Stimulated activated naive CD8-positive, alpha-beta T cell treated with anti-CD3 and anti-CD28 coated beads, Interleukin-15, amount 100 ng/mL, for 72 hours (primary cell): ENCODE measurements around the gene WSCD2.

Experiments used
- ATAC-seq: fragments of 150-1000 bp; cut with Tn5 transposase; 2 replicates; pipeline ENCODE4 v1.10.0; 2021; ENCODE audit warnings: mild to moderate bottlenecking, moderate library complexity
- DNase-seq, 2 donors: peaks; one replicate each; pipeline ENCODE4 v3.0.0; 2021 to 2022
- H3K27ac Mint-ChIP-seq, 2 donors: one replicate each; pipeline ENCODE4 v1.8.0; 2022; ENCODE audit warnings: mild to moderate bottlenecking in 2 of 2, mixed read lengths in 2 of 2, moderate library complexity in 2 of 2
- H3K27me3 Mint-ChIP-seq: one replicate; pipeline ENCODE4 v1.8.0; 2022; ENCODE audit warnings: mixed read lengths
- H3K4me1 Mint-ChIP-seq: one replicate; pipeline ENCODE4 v1.8.0; 2022; ENCODE audit warnings: mild to moderate bottlenecking, mixed read lengths
- H3K4me3 Mint-ChIP-seq, 2 donors: one replicate each; pipeline ENCODE4 v1.8.0; 2022; ENCODE audit warnings: mild to moderate bottlenecking in 2 of 2, mixed read lengths in 2 of 2, moderate library complexity in 1 of 2
- H3K9me3 Mint-ChIP-seq, 2 donors: one replicate each; pipeline ENCODE4 v1.8.0; 2022; ENCODE audit warnings: mixed read lengths in 2 of 2

Gene WSCD2

DNA sequence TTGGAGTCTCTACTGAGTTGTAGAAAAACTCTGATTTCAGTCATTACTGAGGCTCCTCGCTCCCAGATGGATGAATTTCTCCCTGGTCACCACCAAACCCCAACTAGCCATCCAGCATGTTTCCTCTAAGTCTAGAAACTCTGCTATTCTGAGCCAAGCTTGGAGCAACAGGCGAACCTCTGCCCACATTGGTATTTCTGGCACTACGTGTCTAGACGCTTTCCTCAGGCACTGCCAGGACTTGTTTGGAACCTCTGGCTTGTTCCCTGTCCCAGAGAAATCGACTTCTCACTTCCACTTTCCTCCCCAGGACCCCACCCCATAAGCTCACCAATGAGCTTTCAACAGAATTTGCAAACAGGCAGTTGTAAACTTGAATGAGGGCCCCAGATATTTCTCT, 27.6 kb downstream of the WSCD2 start:
- ATAC-seq (no peak), DNase-seq (no peak)
- Mint-ChIP-seq H3K4me1 (no peaks in the 10 kb centered on the region), H3K9me3 (peaks cover 0 to 7% of the 10 kb centered on the region in 2 donors), H3K27ac (no peak overlapping the region), H3K4me3 (no peak overlapping the region), H3K27me3 (peaks cover 5% of the 10 kb centered on the region)

DNA sequence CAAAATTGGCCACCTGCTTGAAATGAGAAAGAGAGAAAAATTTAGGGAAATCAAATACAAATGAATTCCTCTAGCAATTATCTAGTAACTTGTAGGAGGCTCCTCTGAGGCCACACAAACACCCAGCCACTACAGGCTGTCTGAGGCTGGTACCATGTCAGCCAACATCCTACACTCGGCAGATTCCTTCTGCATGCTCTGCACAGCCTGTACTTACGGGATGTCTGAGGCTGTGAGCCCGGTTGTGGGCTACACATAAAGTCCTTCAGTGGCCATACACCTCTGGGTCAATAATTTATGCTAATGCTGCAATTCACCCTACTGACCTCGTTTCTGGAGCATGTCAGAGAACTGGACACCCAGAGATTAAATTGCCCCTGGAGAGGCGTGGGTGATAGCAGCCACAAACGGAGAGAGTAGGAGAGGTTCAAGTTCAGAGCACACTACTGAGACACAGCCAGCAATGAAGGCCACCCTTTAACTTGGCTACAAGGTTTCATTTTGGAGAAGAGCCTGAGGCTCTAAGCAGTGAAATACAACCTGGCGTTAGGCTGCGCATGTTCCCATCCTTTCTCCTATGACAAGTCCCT, 28.9 kb downstream of the WSCD2 start:
- H3K27ac Mint-ChIP-seq = no peak overlapping the region
- peaks cover 0 to 7% of the 10 kb centered on the region in 2 donors for H3K9me3 Mint-ChIP-seq
- H3K4me1 Mint-ChIP-seq = no peaks in the 10 kb centered on the region
- no peaks in the 10 kb centered on the region for H3K27me3 Mint-ChIP-seq
- no peak for DNase-seq
- ATAC-seq = no peak
- no peak overlapping the region for H3K4me3 Mint-ChIP-seq

DNA sequence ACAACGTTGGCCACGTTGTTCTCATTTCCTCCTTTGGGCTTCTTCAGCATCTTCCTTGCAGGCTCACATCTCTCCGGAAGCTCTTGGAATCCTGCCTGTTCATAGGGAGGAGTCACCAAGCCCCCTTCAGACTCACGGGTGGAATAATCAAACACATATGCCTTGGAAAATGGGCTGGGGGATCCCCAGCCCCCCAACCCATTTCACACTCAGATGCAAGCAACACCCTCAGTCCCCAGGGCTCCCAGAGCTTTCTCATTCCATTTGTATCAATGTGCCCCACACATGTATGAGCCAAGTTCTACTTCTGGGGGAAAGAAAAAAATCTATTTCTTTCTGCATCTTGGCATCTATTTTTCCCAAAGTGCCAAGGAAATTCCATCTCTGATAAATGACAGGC, 33.1 kb downstream of the WSCD2 start:
- Mint-ChIP-seq H3K27me3 (peaks cover 8% of the 10 kb centered on the region), H3K27ac (no peak overlapping the region), H3K4me3 (no peak overlapping the region), H3K9me3 (no peaks in the 10 kb centered on the region), H3K4me1 (no peaks in the 10 kb centered on the region)
- ATAC-seq (no peak), DNase-seq (no peak)

GRCh38 chr12:108166505-108166904, 37.4 kb downstream of the WSCD2 start:
- ATAC-seq = no peak
- peaks cover 34% of the 10 kb centered on the region for H3K27me3 Mint-ChIP-seq
- H3K27ac Mint-ChIP-seq = peak overlapping the region in 1 of 2 donors; percentile 66
- no peak overlapping the region for H3K4me3 Mint-ChIP-seq
- DNase-seq = no peak
- no peaks in the 10 kb centered on the region for H3K4me1 Mint-ChIP-seq
- no peaks in the 10 kb centered on the region for H3K9me3 Mint-ChIP-seq

DNA sequence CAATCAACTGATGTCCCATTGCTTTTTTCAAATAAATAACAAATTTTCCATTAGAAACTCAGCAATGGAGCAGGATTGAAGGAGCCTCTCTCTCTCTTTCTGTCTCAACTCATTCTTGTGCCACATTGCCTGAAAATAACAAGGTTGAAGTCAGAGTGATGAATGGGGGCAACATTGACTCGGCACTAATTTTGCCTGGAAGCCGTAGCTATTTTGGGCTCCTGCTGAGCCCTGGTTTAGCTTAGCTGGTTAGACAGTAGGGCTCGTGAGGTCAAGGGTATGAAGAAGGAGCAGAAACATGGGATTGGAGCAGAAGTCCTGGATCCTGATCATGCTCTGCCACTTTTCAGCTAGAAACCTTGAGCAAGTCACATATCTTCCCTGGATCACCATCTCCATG, 38.9 kb downstream of the WSCD2 start:
- no peaks in the 10 kb centered on the region for H3K4me1 Mint-ChIP-seq
- H3K27ac Mint-ChIP-seq = no peak overlapping the region
- H3K4me3 Mint-ChIP-seq = no peak overlapping the region
- no peaks in the 10 kb centered on the region for H3K9me3 Mint-ChIP-seq
- ATAC-seq (no peak), DNase-seq (no peak)
- H3K27me3 Mint-ChIP-seq = peaks cover 34% of the 10 kb centered on the region

DNA sequence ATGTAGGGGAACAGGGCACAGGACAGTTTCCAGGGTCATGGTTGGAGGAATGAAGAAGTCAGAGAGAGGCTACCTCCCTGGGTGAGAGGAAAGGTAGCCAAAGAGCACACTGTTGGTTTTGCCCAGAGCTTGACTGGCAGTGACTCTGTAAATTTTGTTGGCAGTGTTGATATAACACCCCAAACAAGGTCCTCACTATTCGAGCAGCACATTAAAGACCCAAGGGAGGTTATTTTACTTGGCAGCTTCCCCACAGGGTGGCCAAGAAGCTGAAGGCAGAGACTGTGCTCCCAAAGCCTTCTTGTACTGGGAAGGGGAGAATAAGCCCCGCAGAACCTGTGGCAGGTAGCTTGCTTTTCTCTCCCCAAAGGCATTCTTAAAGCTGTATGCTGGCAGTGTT, 40.6 kb downstream of the WSCD2 start:
- Mint-ChIP-seq H3K27ac (no peak overlapping the region), H3K4me3 (no peak overlapping the region), H3K27me3 (peaks cover 34% of the 10 kb centered on the region), H3K4me1 (no peaks in the 10 kb centered on the region), H3K9me3 (no peaks in the 10 kb centered on the region)
- DNase-seq (no peak), ATAC-seq (no peak)

GRCh38 chr12:108170164-108170563, 41.1 kb downstream of the WSCD2 start:
- H3K9me3 Mint-ChIP-seq = no peaks in the 10 kb centered on the region
- no peak overlapping the region for H3K4me3 Mint-ChIP-seq
- DNase-seq (no peak), ATAC-seq (no peak)
- no peak overlapping the region for H3K27ac Mint-ChIP-seq
- H3K27me3 Mint-ChIP-seq = peaks cover 34% of the 10 kb centered on the region
- no peaks in the 10 kb centered on the region for H3K4me1 Mint-ChIP-seq

GRCh38 chr12:108172033-108172432, 42.9 kb downstream of the WSCD2 start:
- Mint-ChIP-seq H3K27ac (peak overlapping the region in 1 of 2 donors; percentile 49), H3K9me3 (peaks cover 0 to 4% of the 10 kb centered on the region in 2 donors), H3K4me3 (no peak overlapping the region), H3K4me1 (no peaks in the 10 kb centered on the region), H3K27me3 (peaks cover 26% of the 10 kb centered on the region)
- DNase-seq (no peak), ATAC-seq (no peak)

DNA sequence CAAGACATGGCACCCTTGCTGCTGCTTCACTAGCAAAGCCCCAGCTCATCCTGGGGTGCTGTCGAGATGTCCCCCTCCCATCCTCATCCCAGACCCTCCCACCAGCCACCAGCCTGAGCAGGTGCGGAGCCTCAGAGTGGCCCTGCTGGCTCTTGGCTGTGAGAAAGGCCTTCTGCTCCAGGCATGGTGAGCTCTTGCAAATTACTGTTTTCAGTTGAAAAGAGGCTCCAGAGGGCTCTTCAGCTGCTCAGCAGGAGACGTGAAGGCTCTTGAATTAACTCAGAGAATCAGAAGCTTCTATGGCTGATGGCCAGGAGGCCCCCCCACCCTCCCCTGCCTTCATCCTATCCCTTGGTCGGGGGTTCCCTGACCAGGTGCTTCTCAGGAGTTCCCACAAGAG, 44.1 kb downstream of the WSCD2 start:
- no peak overlapping the region for H3K4me3 Mint-ChIP-seq
- ATAC-seq (no peak), DNase-seq (no peak)
- H3K9me3 Mint-ChIP-seq = peaks cover 0 to 4% of the 10 kb centered on the region in 2 donors
- no peaks in the 10 kb centered on the region for H3K4me1 Mint-ChIP-seq
- H3K27me3 Mint-ChIP-seq = peaks cover 17% of the 10 kb centered on the region
- H3K27ac Mint-ChIP-seq = peak overlapping the region in 1 of 2 donors; percentile 6

- no peak for DNase-seq
- Mint-ChIP-seq H3K4me3 (no peak overlapping the region), H3K27ac (no peak overlapping the region), H3K27me3 (peaks cover 10% of the 10 kb centered on the region), H3K4me1 (no peaks in the 10 kb centered on the region), H3K9me3 (peaks cover 0 to 4% of the 10 kb centered on the region in 2 donors)
- no peak for ATAC-seq
These were observed 44.8 kb downstream of the WSCD2 start for GRCh38 chr12:108173892-108174291.

DNA sequence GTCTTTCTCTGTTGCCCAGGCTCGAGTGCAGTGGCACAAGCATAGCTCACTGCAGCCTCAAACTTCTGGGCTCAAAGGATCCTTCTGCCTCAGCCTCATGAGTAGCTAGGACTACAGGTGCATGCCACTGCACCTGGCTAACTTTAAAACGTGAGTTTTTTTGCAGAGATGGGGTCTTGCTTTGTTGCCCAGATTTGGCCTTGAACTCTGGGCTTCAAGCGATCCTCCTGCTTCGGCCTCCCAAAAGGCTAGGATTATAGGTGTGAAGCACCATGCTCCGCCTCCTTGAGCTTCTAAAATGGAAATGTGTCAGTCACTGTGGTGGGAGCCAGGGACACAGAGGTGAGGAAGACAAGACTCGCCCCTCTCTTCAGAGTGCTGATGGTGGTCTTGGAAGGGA, 45.6 kb downstream of the WSCD2 start:
- H3K4me1 Mint-ChIP-seq = no peaks in the 10 kb centered on the region
- H3K4me3 Mint-ChIP-seq = no peak overlapping the region
- no peak overlapping the region for H3K27ac Mint-ChIP-seq
- DNase-seq = no peak
- peaks cover 0 to 4% of the 10 kb centered on the region in 2 donors for H3K9me3 Mint-ChIP-seq
- peaks cover 3% of the 10 kb centered on the region for H3K27me3 Mint-ChIP-seq
- no peak for ATAC-seq

DNA sequence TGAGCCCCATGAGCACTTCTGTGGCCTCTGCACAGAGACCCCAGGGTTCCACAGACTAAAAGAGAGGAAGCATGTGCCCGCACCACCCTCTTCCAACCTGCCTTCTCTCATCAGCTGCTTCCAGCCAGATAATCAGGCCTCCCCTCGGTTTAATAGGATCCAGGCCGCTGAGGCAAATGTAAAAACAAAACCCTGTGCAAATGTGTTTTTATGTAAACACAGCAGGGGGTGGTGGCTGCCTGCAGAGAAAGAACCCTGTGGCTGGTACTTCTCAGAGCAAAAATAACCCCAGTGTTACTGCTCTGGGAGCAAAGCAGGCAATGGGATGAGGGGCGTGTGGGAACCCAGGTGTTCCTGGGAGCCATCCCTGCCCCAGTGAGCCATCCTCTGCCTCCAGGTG, 46.2 kb downstream of the WSCD2 start:
- peaks cover 0 to 4% of the 10 kb centered on the region in 2 donors for H3K9me3 Mint-ChIP-seq
- no peaks in the 10 kb centered on the region for H3K27me3 Mint-ChIP-seq
- ATAC-seq (no peak), DNase-seq (no peak)
- no peak overlapping the region for H3K27ac Mint-ChIP-seq
- H3K4me3 Mint-ChIP-seq = no peak overlapping the region
- no peaks in the 10 kb centered on the region for H3K4me1 Mint-ChIP-seq

GRCh38 chr12:108176292-108176691, 47.2 kb downstream of the WSCD2 start:
- Mint-ChIP-seq H3K27ac (no peak overlapping the region), H3K27me3 (no peaks in the 10 kb centered on the region), H3K4me3 (no peak overlapping the region), H3K4me1 (no peaks in the 10 kb centered on the region), H3K9me3 (peaks cover 0 to 4% of the 10 kb centered on the region in 2 donors)
- DNase-seq (no peak), ATAC-seq (no peak)

DNA sequence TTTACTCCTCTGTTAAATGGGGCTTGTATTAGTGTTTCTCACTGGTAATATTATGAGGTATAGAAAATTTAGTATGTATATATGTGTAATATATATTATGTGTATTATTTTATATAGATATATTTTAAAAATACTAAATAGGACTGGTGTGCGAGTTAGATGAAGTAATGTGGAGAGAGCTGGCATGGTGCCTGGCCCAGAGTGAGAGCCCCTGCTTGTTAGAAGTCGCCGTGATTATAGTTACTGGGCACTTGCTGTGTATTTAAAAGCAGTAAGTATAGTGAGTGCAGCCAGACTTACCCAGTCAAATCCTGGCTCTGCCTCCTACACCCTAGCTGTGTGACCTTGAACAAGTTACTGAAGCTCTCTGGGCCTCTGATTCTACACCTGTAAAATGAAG, 48.0 kb downstream of the WSCD2 start:
- Mint-ChIP-seq H3K27ac (no peak overlapping the region), H3K9me3 (peaks cover 0 to 4% of the 10 kb centered on the region in 2 donors), H3K4me3 (no peak overlapping the region), H3K4me1 (no peaks in the 10 kb centered on the region), H3K27me3 (no peaks in the 10 kb centered on the region)
- ATAC-seq (no peak), DNase-seq (no peak)

- Mint-ChIP-seq H3K4me1 (no peaks in the 10 kb centered on the region), H3K27ac (no peak overlapping the region), H3K27me3 (no peaks in the 10 kb centered on the region), H3K9me3 (peaks cover 0 to 4% of the 10 kb centered on the region in 2 donors), H3K4me3 (no peak overlapping the region)
- ATAC-seq (no peak), DNase-seq (no peak)
These were observed 50.2 kb downstream of the WSCD2 start for GRCh38 chr12:108179305-108179704.

- peaks cover 0 to 4% of the 10 kb centered on the region in 2 donors for H3K9me3 Mint-ChIP-seq
- DNase-seq = no peak
- no peak overlapping the region for H3K27ac Mint-ChIP-seq
- no peaks in the 10 kb centered on the region for H3K4me1 Mint-ChIP-seq
- H3K27me3 Mint-ChIP-seq = no peaks in the 10 kb centered on the region
- H3K4me3 Mint-ChIP-seq = no peak overlapping the region
- ATAC-seq = no peak
These were observed 51.4 kb downstream of the WSCD2 start for GRCh38 chr12:108180255-108181094.
